ENCODE data around the gene FBLN2.
"Not testable (repeated sequence)": the region's sequence is repeated elsewhere in the genome, so short reads cannot be mapped to it uniquely, and the experiment has no call there.

The FBLN2 gene
- long read RNA-seq, donor 1, full-length matches to known transcripts, result 7 of 16 reads
- long read RNA-seq, donor 1, partial matches to known transcripts, result 9 of 16 reads
- long read RNA-seq, donor 1, other reads (novel, unspliced or antisense), result 0 of 16 reads
- long read RNA-seq, donor 2, partial matches to known transcripts, result 11 of 11 reads
- long read RNA-seq, donor 2, other reads (novel, unspliced or antisense), result 0 of 11 reads
- long read RNA-seq, donor 3, full-length matches to known transcripts, result 1 of 1 reads
- long read RNA-seq, donor 3, partial matches to known transcripts, result 0 of 1 reads
- long read RNA-seq, donor 3, other reads (novel, unspliced or antisense), result 0 of 1 reads
- long read RNA-seq, donor 4, partial matches to known transcripts, result 6 of 6 reads
- long read RNA-seq, donor 4, other reads (novel, unspliced or antisense), result 0 of 6 reads
- long read RNA-seq, donor 5, full-length matches to known transcripts, result 2 of 2 reads
- long read RNA-seq, donor 5, partial matches to known transcripts, result 0 of 2 reads
- long read RNA-seq, donor 5, other reads (novel, unspliced or antisense), result 0 of 2 reads
- long read RNA-seq, donor 6, result 0 reads
- long read RNA-seq, donor 7, full-length matches to known transcripts, result 2 of 8 reads
- long read RNA-seq, donor 7, partial matches to known transcripts, result 6 of 8 reads
- long read RNA-seq, donor 7, other reads (novel, unspliced or antisense), result 0 of 8 reads
- long read RNA-seq, donor 8, full-length matches to known transcripts, result 1 of 1 reads
- long read RNA-seq, donor 8, partial matches to known transcripts, result 0 of 1 reads
- long read RNA-seq, donor 8, other reads (novel, unspliced or antisense), result 0 of 1 reads

GRCh38 chr3:13548696-13549622 lies at the start of gene FBLN2:
TSS of gene FBLN2 (plus strand) at chr3:13549125. CDS start at chr3:13570356, 21,231 bp downstream.
- peak; percentile 63 for DNase-seq

- DNase-seq, result not testable (repeated sequence)
Observed at GRCh38 chr3:13499246-13499645, 49.7 kb upstream of the FBLN2 start.

- no peak for DNase-seq
Observed at GRCh38 chr3:13500133-13500885, 48.6 kb upstream of the FBLN2 start.

GRCh38 chr3:13501056-13501455 lies 47.9 kb upstream of the FBLN2 start:
- no peak for DNase-seq

GRCh38 chr3:13501521-13501920 lies 47.4 kb upstream of the FBLN2 start:
- DNase-seq, result no peak

- DNase-seq, result no peak
Observed at GRCh38 chr3:13501958-13502790, 46.8 kb upstream of the FBLN2 start.

- no peak for DNase-seq
Observed at GRCh38 chr3:13502791-13503060, 46.2 kb upstream of the FBLN2 start.

- DNase-seq, result no peak
Observed at GRCh38 chr3:13504161-13504831, 44.6 kb upstream of the FBLN2 start.

- no peak for DNase-seq
Observed at GRCh38 chr3:13505147-13506130, 43.5 kb upstream of the FBLN2 start.

GRCh38 chr3:13506239-13506638 lies 42.7 kb upstream of the FBLN2 start:
- no peak for DNase-seq

- DNase-seq, result no peak
Observed at GRCh38 chr3:13506680-13507079, 42.2 kb upstream of the FBLN2 start.

- no peak for DNase-seq
Observed at GRCh38 chr3:13507247-13507569, 41.7 kb upstream of the FBLN2 start.

GRCh38 chr3:13507570-13508339 lies 41.2 kb upstream of the FBLN2 start:
- peak; percentile 53 for DNase-seq

GRCh38 chr3:13508496-13508895 lies 40.4 kb upstream of the FBLN2 start:
- DNase-seq, result no peak

GRCh38 chr3:13509059-13509815 lies 39.7 kb upstream of the FBLN2 start:
- DNase-seq, result no peak

- no peak for DNase-seq
Observed at GRCh38 chr3:13509816-13510192, 39.1 kb upstream of the FBLN2 start.

- DNase-seq, result no peak
Observed at GRCh38 chr3:13512451-13512850, 36.5 kb upstream of the FBLN2 start.

Data from right kidney (tissue), 9 donors.